Measurements from ENCODE around the gene GP5. TPM values are rescaled to one million over a fixed set of nuclear protein-coding genes. Genes with fewer than 3 reads are reported as not detected.

GP5 gene
- total and polyA plus RNA-seq, 2 of the 13 experiments (the other 11 are each of a cell fraction or from before 2014, with no cell fraction given) = not detected

GRCh38 chr3:194368918-194369317 is 30.1 kb downstream of the GP5 start:
- 64% methylated on average over 3 of the region's 6 CpGs for WGBS (ENCODE audit: low lambda C conversion rate)
- no peak for DNase-seq (ENCODE audit: low spot score)
- Histone ChIP-seq H3K79me2 (ENCODE audit: insufficient read depth, low read length) (no peaks in the 10 kb centered on the region), H4K20me1 (ENCODE audit: insufficient read depth, low read length) (no peaks in the 10 kb centered on the region), H3K27ac (ENCODE audit: extremely low read length, insufficient read depth, low read length) (no peak overlapping the region), H3K4me3 (replicated peaks in 1 of 3; ENCODE audit: insufficient read depth in 1 of 3, low read depth in 2 of 3, low read length in 3 of 3) (no peak overlapping the region), H3K9me3 (ENCODE audit: low read length) (no peaks in the 10 kb centered on the region), H3K36me3 (replicated peaks in 1 of 2; ENCODE audit: control insufficient read depth in 1 of 2, insufficient read depth in 2 of 2, low read length in 2 of 2) (no peaks in the 10 kb centered on the region), H3K4me2 (ENCODE audit: low read depth, low read length) (no peak overlapping the region), H3K27me3 (ENCODE audit: control insufficient read depth in 1 of 2, insufficient read depth in 2 of 2, low read length in 2 of 2) (peaks cover 13 to 78% of the 10 kb centered on the region in 2 experiments; a peak in 4 of 5 replicates), H3K9ac (ENCODE audit: insufficient read depth, low read depth, low read length) (no peak overlapping the region), H2AFZ (ENCODE audit: low read length) (no peak overlapping the region), H3K4me1 (ENCODE audit: insufficient read depth, low read length) (peaks cover 14% of the 10 kb centered on the region)
- intact Hi-C loops (cut with micrococcal nuclease; ENCODE audit: unreplicated experiment) = loop anchor here (2.0 kb wide), 1 partner anchor 36 kb away; no protein-coding TSS in a partner anchor
- FAIRE-seq = no peak
- BruUV-seq (replicated peaks) = no TSS peak
- TF ChIP-seq STAG1 (CRISPR knock-in tag; IDR thresholded peaks at IDR 0.05) = no peak
- TF ChIP-seq HNRNPUL1 (IDR thresholded peaks at IDR 0.05; ENCODE audit: low read depth, low read length) = no peak
- no peak for TF ChIP-seq TEAD3 (CRISPR knock-in tag; optimal IDR thresholded peaks at IDR 0.05; ENCODE audit: borderline replicate concordance)
- TF ChIP-seq ZNF138 (CRISPR knock-in tag; IDR thresholded peaks at IDR 0.05; ENCODE audit: low read depth) = no peak
- TF ChIP-seq WIZ (CRISPR knock-in tag; IDR thresholded peaks at IDR 0.05) = no peak
- TF ChIP-seq RFXAP (CRISPR knock-in tag; IDR thresholded peaks at IDR 0.05; ENCODE audit: borderline replicate concordance) = no peak
- no peak for TF ChIP-seq ZNF30 (CRISPR knock-in tag; IDR thresholded peaks at IDR 0.05)
- TF ChIP-seq ZNF225 (CRISPR knock-in tag; IDR thresholded peaks at IDR 0.05) = no peak
- no peak for TF ChIP-seq SNRNP70 (IDR thresholded peaks at IDR 0.05; ENCODE audit: low read depth, low read length)
- TF ChIP-seq TFDP1 (CRISPR knock-in tag; IDR thresholded peaks at IDR 0.05; ENCODE audit: borderline replicate concordance) = no peak
- TF ChIP-seq CENPT (CRISPR knock-in tag; IDR thresholded peaks at IDR 0.05; ENCODE audit: low read depth) = no peak
- no peak for TF ChIP-seq AKAP8 (CRISPR knock-in tag; IDR thresholded peaks at IDR 0.05)
- no peak for TF ChIP-seq SP1 (IDR thresholded peaks at IDR 0.05)
- TF ChIP-seq SP1 (CRISPR knock-in tag; IDR thresholded peaks at IDR 0.05) = no peak
- ATAC-seq = peak; percentile 38
- in situ Hi-C loops (cut with HindIII; ENCODE audit: extremely low pct_ligation_motif_present, low pct_unique_long_range_greater_than_20kb) = no loop called here
- CTCF ChIA-PET (ENCODE audit: low intra/inter-chr PET ratio, low total read pairs) = no interaction called here
- POLR2A ChIA-PET = no interaction called here
